T-cell (primary cell): ENCODE measurements around the gene CNTN6. TPM values are rescaled to one million over a fixed set of nuclear protein-coding genes. Genes with fewer than 3 reads are reported as not detected.

ENCODE experiments used
- ATAC-seq, 4 experiments: fragments of 200-7000 bp in 3 of 4; fragments of 150-1000 bp in 1 of 4; cut with Tn5 transposase; replicated peaks in 1 of 4; 1 replicate in 3 of 4; 2 replicates in 1 of 4; pipeline ENCODE4 v1.10.0; 2021; ENCODE audit warnings: moderate library complexity in 3 of 4, mild to moderate bottlenecking in 2 of 4, moderate number of reproducible peaks in 1 of 4
- CTCF ChIA-PET, 2 donors: fragments of 300-600 bp; sonication (Branson Sonifier 250); formaldehyde crosslinking; loops; one replicate each; lab custom pipeline; 2022; ENCODE audit warnings: antibody characterized with exemption in 2 of 2; lab: Charles Lee
- POLR2A ChIA-PET, 2 donors: fragments of 300-600 bp; sonication (Branson Sonifier 250); formaldehyde crosslinking; loops; one replicate each; lab custom pipeline; 2022; ENCODE audit warnings: antibody characterized with exemption in 2 of 2; lab: Charles Lee
- DNase-seq, 35 experiments: peaks; one replicate each; pipeline versions ENCODE4 v3.0.0 to v3.0.0-alpha.2; 2013 to 2023
- H3K27ac ChIP-seq: one replicate; pipeline ENCODE4 v1.5.1; 2013; ENCODE audit warnings: low read length
- H3K27me3 ChIP-seq, 2 experiments: replicated peaks in 1 of 2; 1 replicate in 1 of 2; 2 replicates in 1 of 2; pipeline versions ENCODE4 v1.6.1 to v1.7.0; 2013; ENCODE audit warnings: low read length in 1 of 2, mixed read lengths in 1 of 2; ENCODE audit not compliant: control insufficient read depth in 2 of 2, insufficient read depth in 2 of 2; ENCODE audit errors: extremely low read depth in 1 of 2
- H3K36me3 ChIP-seq, 2 donors: 1 replicate in 1 of 2; 2 replicates in 1 of 2; pipeline versions ENCODE4 v1.6.1 to v1.7.0; 2013; ENCODE audit warnings: low read length in 1 of 2; ENCODE audit not compliant: control insufficient read depth in 2 of 2, insufficient read depth in 1 of 2; ENCODE audit errors: extremely low read depth in 1 of 2
- H3K4me1 ChIP-seq, 2 experiments: 1 replicate in 1 of 2; 2 replicates in 1 of 2; pipeline versions ENCODE4 v1.6.1 to v1.7.0; 2013; ENCODE audit warnings: low read length in 2 of 2, mixed read lengths in 1 of 2; ENCODE audit not compliant: insufficient read depth in 2 of 2, control insufficient read depth in 1 of 2; ENCODE audit errors: extremely low read depth in 1 of 2
- H3K4me3 ChIP-seq, 2 donors: 1 replicate in 1 of 2; 2 replicates in 1 of 2; pipeline versions ENCODE4 v1.5.1 to v1.7.0; 2013; ENCODE audit warnings: mild to moderate bottlenecking in 2 of 2, low read length in 1 of 2, moderate library complexity in 1 of 2; ENCODE audit not compliant: control insufficient read depth in 1 of 2; ENCODE audit errors: extremely low read depth in 1 of 2
- H3K9me3 ChIP-seq: 2 replicates; pipeline ENCODE4 v1.7.0; 2013
- H3K27ac Mint-ChIP-seq, 2 donors: one replicate each; pipeline ENCODE4 v1.8.0; 2020 to 2021; ENCODE audit warnings: mild to moderate bottlenecking in 2 of 2, mixed read lengths in 2 of 2
- H3K27me3 Mint-ChIP-seq, 2 donors: one replicate each; pipeline ENCODE4 v1.8.0; 2021 to 2022; ENCODE audit warnings: mixed read lengths in 2 of 2
- H3K36me3 Mint-ChIP-seq: one replicate; pipeline ENCODE4 v1.8.0; 2021; ENCODE audit warnings: mixed read lengths
- H3K4me1 Mint-ChIP-seq, 3 donors: one replicate each; pipeline ENCODE4 v1.8.0; 2020 to 2022; ENCODE audit warnings: mixed read lengths in 3 of 3, mild to moderate bottlenecking in 1 of 3
- H3K4me3 Mint-ChIP-seq, 3 donors: one replicate each; pipeline ENCODE4 v1.8.0; 2020 to 2022; ENCODE audit warnings: mild to moderate bottlenecking in 3 of 3, mixed read lengths in 3 of 3, moderate library complexity in 3 of 3
- H3K9me3 Mint-ChIP-seq, 3 donors: one replicate each; pipeline ENCODE4 v1.8.0; 2020 to 2022; ENCODE audit warnings: mixed read lengths in 3 of 3
- WGBS: methylation state at CpG from one replicate; pipeline ENCODE4 v1.1.5; 2013; ENCODE audit warnings: missing lambda C conversion rate; ENCODE audit not compliant: insufficient coverage; 5-methylcytosine and 5-hydroxymethylcytosine counted together
- total RNA-seq, 35 experiments: library from RNA in 6 of 35; stranded (reverse) in 6 of 35; fragments of 120-200 nt in 1 of 35; gene quantifications; one replicate each; pipeline versions ENCODE4 v1.2.1 to v1.2.4 and lab custom pipeline; 2013 to 2026

CNTN6 gene
- total RNA-seq, 5 donors from 2014 or later (not counting 1 experiment from before 2014, with no cell fraction given) = not detected

DNA sequence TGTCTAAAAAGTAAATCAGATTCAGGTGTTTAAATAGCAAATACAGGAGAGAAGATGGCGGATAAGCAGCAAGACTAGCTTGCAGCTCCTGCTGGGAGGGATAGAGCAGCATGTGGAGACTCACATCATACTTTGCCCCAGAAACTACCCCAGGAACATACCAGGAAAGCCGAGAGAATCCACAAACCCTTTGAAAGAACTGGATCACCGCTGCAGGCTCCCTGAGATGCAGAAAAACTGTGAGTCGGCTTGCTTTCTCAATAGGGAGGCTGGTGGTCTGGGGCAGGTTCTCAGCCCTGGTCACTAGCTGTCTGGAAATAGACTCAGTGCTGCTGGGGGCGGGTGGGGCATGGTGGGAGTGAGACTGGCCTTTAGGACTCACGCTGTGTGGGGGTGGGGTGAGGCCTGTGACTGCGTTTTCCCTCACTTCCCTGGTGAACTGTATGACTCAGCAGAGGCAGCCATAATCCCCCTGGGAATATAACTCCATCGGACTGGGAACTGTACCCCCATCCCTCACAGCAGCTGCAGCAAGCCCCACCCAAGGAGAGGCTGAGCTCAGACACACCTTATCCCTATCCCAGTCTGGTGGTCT, 142.8 kb downstream of the CNTN6 start:
- CTCF ChIA-PET = no interaction called here
- peaks cover 5 to 19% (median 12%) of the 10 kb centered on the region in 3 donors for H3K9me3 Mint-ChIP-seq
- no peak overlapping the region for H3K4me3 Mint-ChIP-seq
- H3K4me1 ChIP-seq = no peaks in the 10 kb centered on the region
- H3K27me3 ChIP-seq = peaks cover 0 to 3% of the 10 kb centered on the region in 2 experiments
- no peak for ATAC-seq
- H3K9me3 ChIP-seq = no peaks in the 10 kb centered on the region
- H3K36me3 Mint-ChIP-seq = no peaks in the 10 kb centered on the region
- no peaks in the 10 kb centered on the region for H3K4me1 Mint-ChIP-seq
- WGBS = 77% methylated on average over 5 of the region's 8 CpGs
- H3K36me3 ChIP-seq = no peaks in the 10 kb centered on the region
- H3K27me3 Mint-ChIP-seq = no peaks in the 10 kb centered on the region
- POLR2A ChIA-PET = no interaction called here
- DNase-seq = no peak
- no peak overlapping the region for H3K27ac ChIP-seq
- H3K4me3 ChIP-seq = no peak overlapping the region
- H3K27ac Mint-ChIP-seq = no peak overlapping the region

DNA sequence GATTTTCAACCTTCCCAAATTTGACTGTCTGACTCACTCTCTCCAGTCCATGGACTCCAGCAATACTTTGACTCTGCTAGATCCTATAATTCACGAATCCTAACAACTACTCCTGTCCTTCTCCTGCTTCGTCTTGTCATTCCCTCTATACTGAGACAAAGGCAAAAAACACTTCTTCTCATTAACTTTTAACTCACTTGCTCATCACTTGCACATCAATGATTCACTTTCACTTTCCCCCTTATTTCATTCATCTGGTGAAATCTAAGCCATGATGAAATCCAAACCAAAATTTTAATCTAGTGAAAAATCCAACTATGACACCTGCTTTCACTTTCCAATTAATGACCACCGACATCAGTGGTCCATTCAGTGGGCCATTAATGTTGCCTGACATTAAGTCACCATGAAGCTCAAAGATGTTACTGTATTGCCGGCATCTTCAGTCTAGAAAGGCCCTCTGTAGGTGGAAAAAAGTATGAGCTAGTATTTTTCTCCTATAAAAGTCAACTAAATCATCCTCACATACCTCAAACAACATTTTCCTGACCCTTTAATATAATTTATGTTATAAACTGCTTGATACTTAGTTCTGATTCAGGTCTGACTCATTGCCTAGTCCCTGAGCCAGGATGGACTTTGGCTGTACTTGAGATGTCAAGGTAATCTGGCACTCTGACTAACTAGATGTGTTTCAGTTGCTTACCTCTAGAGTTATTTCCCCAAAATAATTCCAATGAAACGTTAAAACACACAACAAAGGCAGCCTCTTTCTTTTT, 158.6 kb downstream of the CNTN6 start:
- no peaks in the 10 kb centered on the region for H3K4me1 ChIP-seq
- H3K27ac ChIP-seq = no peak overlapping the region
- ChIA-PET CTCF (no interaction called here), POLR2A (no interaction called here)
- Mint-ChIP-seq H3K36me3 (no peaks in the 10 kb centered on the region), H3K9me3 (peaks cover 6 to 14% (median 10%) of the 10 kb centered on the region in 3 donors), H3K27ac (no peak overlapping the region), H3K4me1 (no peaks in the 10 kb centered on the region), H3K27me3 (no peaks in the 10 kb centered on the region), H3K4me3 (no peak overlapping the region)
- no peaks in the 10 kb centered on the region for H3K36me3 ChIP-seq
- no peak overlapping the region for H3K4me3 ChIP-seq
- 45% methylated on average over 3 of the region's 5 CpGs for WGBS
- no peak for DNase-seq
- no peaks in the 10 kb centered on the region for H3K9me3 ChIP-seq
- ATAC-seq = no peak
- H3K27me3 ChIP-seq = no peaks in the 10 kb centered on the region

DNA sequence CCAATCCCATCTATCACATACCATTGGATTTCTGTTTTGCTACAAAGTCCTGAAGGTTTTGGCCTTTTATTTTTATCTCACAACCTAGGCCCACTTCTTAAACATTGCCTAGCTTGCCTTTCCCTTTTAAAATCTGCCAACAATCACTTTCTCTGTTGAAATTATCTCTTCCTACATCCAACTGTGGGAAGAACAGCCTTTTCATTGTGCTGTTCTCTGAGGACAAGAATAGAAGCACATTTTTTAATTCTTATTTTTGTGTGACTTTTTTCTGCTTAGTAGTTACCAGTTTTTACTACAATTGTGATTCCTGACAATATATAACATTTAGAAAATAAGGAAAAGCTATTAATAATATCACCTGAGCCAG, 159.2 kb downstream of the CNTN6 start:
- no peak overlapping the region for H3K4me3 Mint-ChIP-seq
- no peaks in the 10 kb centered on the region for H3K27me3 ChIP-seq
- H3K27me3 Mint-ChIP-seq = no peaks in the 10 kb centered on the region
- DNase-seq (no peak), ATAC-seq (no peak)
- no peak overlapping the region for H3K27ac Mint-ChIP-seq
- no peaks in the 10 kb centered on the region for H3K9me3 ChIP-seq
- H3K9me3 Mint-ChIP-seq = peaks cover 6 to 14% (median 10%) of the 10 kb centered on the region in 3 donors
- no peak overlapping the region for H3K27ac ChIP-seq
- ChIA-PET POLR2A (no interaction called here), CTCF (no interaction called here)
- H3K4me1 ChIP-seq = no peaks in the 10 kb centered on the region
- no peak overlapping the region for H3K4me3 ChIP-seq
- no peaks in the 10 kb centered on the region for H3K4me1 Mint-ChIP-seq
- H3K36me3 ChIP-seq = no peaks in the 10 kb centered on the region
- no peaks in the 10 kb centered on the region for H3K36me3 Mint-ChIP-seq

DNA sequence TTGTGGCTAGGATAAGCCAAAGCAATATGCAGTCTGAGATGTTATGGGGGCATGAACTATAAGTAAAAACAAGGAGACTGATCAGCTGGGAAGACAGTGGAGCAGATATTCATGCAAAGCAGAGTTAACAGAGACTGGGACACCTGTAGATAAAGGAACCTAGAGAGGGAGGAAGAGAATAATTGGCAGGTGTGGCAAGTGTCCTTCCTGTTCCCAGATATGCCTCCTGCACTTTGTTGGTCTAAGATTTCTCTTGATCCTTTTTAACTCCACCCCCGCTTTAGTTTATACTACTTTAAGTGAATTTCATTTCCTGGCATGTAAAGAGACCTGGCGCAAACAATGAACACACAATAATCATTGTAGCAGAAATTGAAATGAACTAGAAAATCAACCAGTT, 169.4 kb downstream of the CNTN6 start:
- ATAC-seq (no peak), DNase-seq (no peak)
- no peaks in the 10 kb centered on the region for H3K27me3 ChIP-seq
- H3K9me3 Mint-ChIP-seq = peaks cover 3 to 14% (median 11%) of the 10 kb centered on the region in 3 donors
- no peak overlapping the region for H3K27ac ChIP-seq
- no peak overlapping the region for H3K4me3 ChIP-seq
- WGBS = no CpG with 5 or more reads among the region's 2 CpGs
- no peaks in the 10 kb centered on the region for H3K36me3 Mint-ChIP-seq
- no peaks in the 10 kb centered on the region for H3K4me1 Mint-ChIP-seq
- H3K27ac Mint-ChIP-seq = no peak overlapping the region
- H3K4me1 ChIP-seq = no peaks in the 10 kb centered on the region
- ChIA-PET POLR2A (no interaction called here), CTCF (no interaction called here)
- no peak overlapping the region for H3K4me3 Mint-ChIP-seq
- no peaks in the 10 kb centered on the region for H3K27me3 Mint-ChIP-seq
- no peaks in the 10 kb centered on the region for H3K9me3 ChIP-seq
- H3K36me3 ChIP-seq = no peaks in the 10 kb centered on the region

DNA sequence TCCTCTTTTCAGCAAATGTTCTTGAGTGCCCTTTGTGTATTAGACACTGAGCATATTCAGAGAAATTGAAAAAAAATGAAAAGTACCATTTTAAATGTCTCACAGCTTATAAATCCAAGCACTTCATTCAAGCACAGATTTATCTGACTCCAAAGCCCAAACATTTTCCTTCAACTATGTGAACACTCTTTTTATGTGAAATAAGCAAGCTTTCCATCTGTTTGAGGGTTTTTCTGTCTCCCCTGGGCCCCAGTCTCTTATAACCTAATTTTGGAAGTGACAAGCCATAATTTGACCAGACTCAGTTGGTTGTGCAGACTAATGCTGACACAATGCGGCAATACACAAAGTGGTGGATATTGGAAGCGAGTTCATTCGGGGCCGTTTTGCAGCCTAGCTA, 170.3 kb downstream of the CNTN6 start:
- WGBS = 100% methylated on average over 1 of the region's 4 CpGs
- Mint-ChIP-seq H3K4me1 (no peaks in the 10 kb centered on the region), H3K36me3 (no peaks in the 10 kb centered on the region), H3K27ac (no peak overlapping the region), H3K9me3 (peaks cover 3 to 11% (median 7%) of the 10 kb centered on the region in 3 donors), H3K4me3 (no peak overlapping the region), H3K27me3 (no peaks in the 10 kb centered on the region)
- no peaks in the 10 kb centered on the region for H3K36me3 ChIP-seq
- ATAC-seq (no peak), DNase-seq (no peak)
- H3K4me1 ChIP-seq = no peaks in the 10 kb centered on the region
- H3K27me3 ChIP-seq = no peaks in the 10 kb centered on the region
- CTCF ChIA-PET = no interaction called here
- POLR2A ChIA-PET = no interaction called here
- no peak overlapping the region for H3K4me3 ChIP-seq
- H3K27ac ChIP-seq = no peak overlapping the region
- no peaks in the 10 kb centered on the region for H3K9me3 ChIP-seq

DNA sequence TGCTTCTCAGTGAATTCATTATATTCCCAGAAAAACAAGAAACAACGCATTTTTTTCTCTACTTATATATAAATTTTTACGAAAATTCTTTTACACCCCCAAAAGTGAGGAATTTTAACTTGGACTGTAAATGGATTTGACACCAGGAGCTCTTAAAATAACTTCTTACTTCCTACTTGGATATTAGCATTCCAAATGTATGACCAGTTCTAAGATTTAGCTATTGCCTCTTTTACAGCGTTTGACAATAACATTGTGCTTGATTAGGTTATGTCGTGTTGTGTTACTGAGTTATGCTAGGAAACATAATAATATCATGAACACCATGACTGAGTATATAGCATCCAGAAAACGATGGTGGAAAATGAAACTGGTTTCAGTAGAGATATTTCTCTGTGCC, 177.0 kb downstream of the CNTN6 start:
- no CpG with 5 or more reads among the region's 5 CpGs for WGBS
- ChIA-PET POLR2A (no interaction called here), CTCF (no interaction called here)
- ATAC-seq = no peak
- H3K27ac Mint-ChIP-seq = no peak overlapping the region
- H3K36me3 ChIP-seq = no peaks in the 10 kb centered on the region
- no peak for DNase-seq
- no peaks in the 10 kb centered on the region for H3K4me1 Mint-ChIP-seq
- no peak overlapping the region for H3K27ac ChIP-seq
- H3K4me3 ChIP-seq = no peak overlapping the region
- H3K4me3 Mint-ChIP-seq = no peak overlapping the region
- H3K36me3 Mint-ChIP-seq = no peaks in the 10 kb centered on the region
- no peaks in the 10 kb centered on the region for H3K27me3 ChIP-seq
- no peaks in the 10 kb centered on the region for H3K27me3 Mint-ChIP-seq
- H3K9me3 ChIP-seq = no peaks in the 10 kb centered on the region
- H3K9me3 Mint-ChIP-seq = peaks cover 9 to 13% (median 13%) of the 10 kb centered on the region in 3 donors
- H3K4me1 ChIP-seq = no peaks in the 10 kb centered on the region
